Loucy (cell line): Measurements from ENCODE around the gene RHOH.

Source experiments
- H2AFZ ChIP-seq: fragments of 200-600 bp; sonication (generic); 2 replicates; pipeline ENCODE4 v1.6.0; 2016; ENCODE audit warnings: antibody characterized with exemption, mild to moderate bottlenecking, low read length, moderate library complexity
- H3F3A ChIP-seq: fragments of 200-600 bp; 2 replicates; pipeline ENCODE4 v1.6.0; 2016; ENCODE audit warnings: antibody characterized with exemption, low read depth, mild to moderate bottlenecking
- H3K27me3 ChIP-seq: fragments of 200-600 bp; sonication (generic); 2 replicates; pipeline ENCODE4 v1.6.1; 2014; ENCODE audit warnings: low read length, mild to moderate bottlenecking; ENCODE audit not compliant: insufficient read depth, poor library complexity, severe bottlenecking
- H3K36me3 ChIP-seq: fragments of 200-600 bp; sonication (generic); 2 replicates; pipeline ENCODE4 v1.6.1; 2016; ENCODE audit warnings: low read length; ENCODE audit not compliant: insufficient read depth
- H3K4me1 ChIP-seq: fragments of 200-600 bp; sonication (generic); 2 replicates; pipeline ENCODE4 v1.5.1; 2014; ENCODE audit warnings: low read length, mild to moderate bottlenecking; ENCODE audit not compliant: insufficient read depth, poor library complexity, severe bottlenecking
- H3K4me2 ChIP-seq: fragments of 200-600 bp; sonication (generic); 2 replicates; pipeline ENCODE4 v1.6.0; 2014; ENCODE audit warnings: antibody characterized with exemption, low read length, low read depth, mild to moderate bottlenecking; ENCODE audit not compliant: poor library complexity, severe bottlenecking
- H3K4me3 ChIP-seq: fragments of 200-600 bp; sonication (generic); 2 replicates; pipeline ENCODE4 v1.5.1; 2014; ENCODE audit warnings: low read length, mild to moderate bottlenecking, mixed read lengths; ENCODE audit not compliant: poor library complexity, severe bottlenecking
- H3K79me2 ChIP-seq: fragments of 200-600 bp; sonication (generic); 2 replicates; pipeline ENCODE4 v1.6.1; 2014; ENCODE audit warnings: low read length; ENCODE audit not compliant: insufficient read depth
- H3K9ac ChIP-seq: fragments of 200-600 bp; sonication (generic); 2 replicates; pipeline ENCODE4 v1.6.0; 2014; ENCODE audit warnings: mild to moderate bottlenecking, low read depth, low read length, moderate library complexity; ENCODE audit not compliant: poor library complexity, severe bottlenecking
- H3K9me2 ChIP-seq: fragments of 200-600 bp; sonication (generic); replicated peaks from 2 replicates; pipeline ENCODE4 v1.6.1; 2016; ENCODE audit warnings: low read depth, low read length, mixed read lengths
- H3K9me3 ChIP-seq: fragments of 200-600 bp; sonication (generic); 2 replicates; pipeline ENCODE4 v1.6.1; 2014; ENCODE audit warnings: mild to moderate bottlenecking, antibody characterized with exemption, low read length, low read depth; ENCODE audit not compliant: insufficient read depth
- H4K20me1 ChIP-seq: fragments of 200-600 bp; sonication (generic); 2 replicates; pipeline ENCODE4 v1.6.0; 2014; ENCODE audit warnings: antibody characterized with exemption, low read length, mild to moderate bottlenecking; ENCODE audit not compliant: insufficient read depth, poor library complexity, severe bottlenecking
- CTCF ChIP-seq: fragments of 200-600 bp; sonication (generic); conservative IDR thresholded peaks from 2 replicates; pipeline ENCODE4 v1.5.1; 2014; ENCODE audit warnings: mild to moderate bottlenecking, antibody characterized with exemption, low read length
- EZH2phosphoT487 ChIP-seq: fragments of 200-600 bp; IDR thresholded peaks from 2 replicates; pipeline ENCODE4 v1.6.1; 2018; ENCODE audit warnings: antibody characterized with exemption, mild to moderate bottlenecking, moderate library complexity, borderline replicate concordance

The RHOH gene

GRCh38 chr4:40214038-40214437, 17.2 kb downstream of the RHOH start:
- no peaks in the 10 kb centered on the region for H3K27me3 ChIP-seq
- TF ChIP-seq EZH2phosphoT487 (no peak), CTCF (no peak)
- peak overlapping the region; percentile 48 for H3K4me3 ChIP-seq
- peaks cover 98% of the 10 kb centered on the region for H3K36me3 ChIP-seq
- peaks cover 100% of the 10 kb centered on the region for H3K79me2 ChIP-seq
- H4K20me1 ChIP-seq: peaks cover 100% of the 10 kb centered on the region
- H3K4me1 ChIP-seq: peaks cover 74% of the 10 kb centered on the region
- H3K9ac ChIP-seq: no peak overlapping the region
- no peaks in the 10 kb centered on the region for H3K9me3 ChIP-seq
- H3K4me2 ChIP-seq: peak overlapping the region; percentile 44
- H3F3A ChIP-seq: no peaks in the 10 kb centered on the region
- no peaks in the 10 kb centered on the region for H3K9me2 ChIP-seq
- no peak overlapping the region for H2AFZ ChIP-seq

- Histone ChIP-seq H3K4me3 (peak overlapping the region; percentile 48), H3F3A (no peaks in the 10 kb centered on the region), H3K36me3 (peaks cover 97% of the 10 kb centered on the region), H3K9me2 (no peaks in the 10 kb centered on the region), H3K4me2 (peak overlapping the region; percentile 44), H2AFZ (no peak overlapping the region), H3K9me3 (no peaks in the 10 kb centered on the region), H4K20me1 (peaks cover 100% of the 10 kb centered on the region), H3K4me1 (peaks cover 69% of the 10 kb centered on the region), H3K27me3 (no peaks in the 10 kb centered on the region), H3K9ac (no peak overlapping the region), H3K79me2 (peaks cover 100% of the 10 kb centered on the region)
- TF ChIP-seq EZH2phosphoT487: no peak
- TF ChIP-seq CTCF: no peak
Observed at GRCh38 chr4:40214661-40215418, 18.0 kb downstream of the RHOH start.

- peaks cover 98% of the 10 kb centered on the region for H3K36me3 ChIP-seq
- TF ChIP-seq EZH2phosphoT487: no peak
- no peak for TF ChIP-seq CTCF
- H4K20me1 ChIP-seq: peaks cover 100% of the 10 kb centered on the region
- peak overlapping the region; percentile 53 for H3K4me2 ChIP-seq
- peaks cover 100% of the 10 kb centered on the region for H3K79me2 ChIP-seq
- no peaks in the 10 kb centered on the region for H3K9me3 ChIP-seq
- H2AFZ ChIP-seq: no peak overlapping the region
- no peaks in the 10 kb centered on the region for H3K27me3 ChIP-seq
- no peak overlapping the region for H3K9ac ChIP-seq
- no peaks in the 10 kb centered on the region for H3K9me2 ChIP-seq
- H3K4me1 ChIP-seq: peaks cover 54% of the 10 kb centered on the region
- no peak overlapping the region for H3K4me3 ChIP-seq
- no peaks in the 10 kb centered on the region for H3F3A ChIP-seq
Observed at GRCh38 chr4:40216622-40217366, 20.0 kb downstream of the RHOH start.
